ENCODE measurements around the gene RELT.

GRCh38 chr11:73398721-73399120 lies 22.5 kb downstream of the RELT start:
- TF ChIP-seq CTCF (IDR thresholded peaks at IDR 0.05) (no peak), ZFX (IDR thresholded peaks at IDR 0.05; ENCODE audit: borderline replicate concordance) (no peak)
